ENCODE results near the gene ADIPOR1.
A peak's percentile ranks its signal among the peaks of the same experiment; 100 is the strongest.
"Not testable (repeated sequence)": the region's sequence is repeated elsewhere in the genome, so short reads cannot be mapped to it uniquely, and the experiment has no call there.

Gene ADIPOR1

DNA sequence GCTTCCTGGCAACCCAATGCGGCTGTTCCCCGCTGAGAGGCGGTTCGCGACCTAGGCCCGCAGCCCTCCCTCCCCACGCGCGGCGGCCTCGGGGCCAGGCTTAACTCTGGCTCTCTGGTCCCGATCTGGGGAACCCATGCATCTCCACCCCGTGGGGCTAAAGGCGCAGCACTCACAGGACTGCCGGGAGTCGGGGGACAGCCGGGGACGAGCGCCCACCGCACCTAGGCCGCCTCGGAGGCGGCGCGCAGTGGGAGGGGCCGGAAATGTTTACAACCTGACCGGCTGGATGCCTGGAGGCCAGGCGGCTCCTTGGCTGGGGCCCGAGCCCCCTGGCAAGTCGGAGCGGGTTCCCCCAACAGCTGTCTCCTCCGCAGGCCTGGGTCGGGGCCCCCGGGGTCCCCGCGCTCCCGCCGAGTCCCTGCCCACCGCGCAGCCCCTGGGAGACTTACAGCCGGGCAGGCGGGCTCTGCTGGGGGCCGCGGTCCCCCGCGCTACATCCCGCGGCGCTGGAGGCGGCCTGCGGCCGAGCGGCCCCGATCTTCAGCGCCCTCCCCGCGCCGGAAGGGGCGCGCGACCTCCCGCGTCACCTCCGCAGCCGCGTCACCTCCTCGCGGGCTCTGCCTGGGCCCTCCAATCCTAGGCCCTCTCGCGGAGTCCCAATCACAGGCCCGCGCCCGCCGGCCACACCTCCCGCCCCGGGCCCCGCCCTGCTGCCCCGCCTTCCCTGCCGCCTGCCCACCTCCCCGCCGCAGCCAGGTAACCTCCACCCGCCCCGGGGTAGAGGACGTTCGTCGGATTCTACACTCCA lies at the start of gene ADIPOR1:
Gene ADIPOR1, minus strand, starts transcription at position 580 of the 811 bp plus-strand sequence. CDS start 7,242 bp downstream, outside the sequence.
- peak; percentile 71 to 91 (median 88) for DNase-seq (ENCODE audit: low read depth in 4 of 4, low spot score in 1 of 4)

- peak; percentile 83 to 92 (median 88) for DNase-seq (ENCODE audit: low read depth in 4 of 4, low spot score in 1 of 4)
These were observed 49.1 kb upstream of the ADIPOR1 start, which contains the start of gene TMEM183A for GRCh38 chr1:203006948-203007871. Gene TMEM183A, plus strand, starts transcription at chr1:203007374. Its CDS starts 92 bp downstream, at chr1:203007466.

- DNase-seq (ENCODE audit: low read depth in 4 of 4, low spot score in 1 of 4) = not testable (repeated sequence)
These were observed 47.5 kb upstream of the ADIPOR1 start for GRCh38 chr1:203005395-203006142.

GRCh38 chr1:203002951-203003350 lies 44.8 kb upstream of the ADIPOR1 start:
- DNase-seq (ENCODE audit: low read depth in 4 of 4, low spot score in 1 of 4) = no peak

- DNase-seq (ENCODE audit: low read depth in 4 of 4, low spot score in 1 of 4) = no peak
These were observed 43.9 kb upstream of the ADIPOR1 start for GRCh38 chr1:203001986-203002385.

GRCh38 chr1:203000217-203000944 lies 42.3 kb upstream of the ADIPOR1 start:
- no peak for DNase-seq (ENCODE audit: low read depth in 4 of 4, low spot score in 1 of 4)

DNA sequence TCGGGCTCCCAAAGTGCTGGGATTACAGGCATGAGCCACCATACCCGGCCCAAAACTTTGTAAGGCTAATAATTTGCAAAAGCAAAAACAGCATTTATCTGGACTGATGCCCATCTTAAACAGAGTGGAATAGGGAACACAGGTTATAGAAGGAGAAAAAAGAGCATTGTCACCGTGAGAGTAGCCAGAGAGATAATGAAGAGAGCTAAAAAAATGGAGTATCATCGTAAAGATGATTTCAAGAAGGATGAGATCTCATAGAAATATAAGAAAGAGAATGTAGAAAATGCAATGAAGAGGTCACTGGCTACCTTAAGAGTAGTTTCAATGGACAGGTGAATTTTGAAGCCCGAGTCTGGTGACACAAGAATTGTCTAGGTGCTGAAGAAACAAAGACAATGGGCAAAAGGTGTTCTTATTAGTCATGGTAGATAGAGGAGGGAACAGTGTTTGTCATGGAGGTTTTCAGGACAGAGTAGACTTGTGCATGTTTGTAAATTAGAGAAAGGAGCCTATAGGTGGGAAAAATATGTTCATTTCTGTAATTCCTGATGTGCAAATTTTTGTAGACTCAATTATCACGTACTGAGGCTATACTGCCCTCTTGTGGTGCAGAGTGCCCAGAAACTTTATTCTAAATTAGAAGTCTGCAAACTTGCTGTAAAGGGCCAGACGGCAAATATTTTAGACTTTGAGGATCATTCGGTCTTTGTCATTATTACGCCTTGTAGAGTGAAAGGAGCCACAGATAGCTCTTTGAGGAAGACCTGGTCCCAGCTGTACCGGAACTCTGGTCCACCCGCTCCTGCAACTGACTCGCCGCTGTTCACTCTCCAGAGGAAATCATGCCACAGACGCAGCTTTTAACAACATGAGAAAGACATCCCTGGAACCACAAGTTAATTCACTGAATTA lies 41.0 kb upstream of the ADIPOR1 start:
- DNase-seq (ENCODE audit: low read depth in 4 of 4, low spot score in 1 of 4) = peak; percentile 32 to 56 (median 44)

DNA sequence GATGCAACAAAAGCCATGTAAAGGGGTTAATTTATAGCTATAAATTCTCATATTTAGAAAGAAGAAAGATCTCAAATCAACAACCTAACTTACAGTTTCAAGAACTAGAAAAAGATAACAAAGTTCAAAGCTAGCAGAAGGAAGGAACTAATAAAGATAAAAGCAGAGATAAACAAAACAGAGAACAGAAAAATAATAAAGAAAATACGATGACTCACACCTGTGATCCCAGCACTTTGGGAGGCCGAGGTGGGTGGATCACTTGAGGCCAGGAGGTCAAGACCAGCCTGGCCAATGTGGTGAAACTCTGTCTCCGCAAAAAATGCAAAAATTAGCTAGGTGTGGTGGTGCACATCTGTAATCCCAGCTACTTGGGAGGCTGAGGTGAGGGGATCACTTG lies 36.6 kb upstream of the ADIPOR1 start:
- DNase-seq (ENCODE audit: low read depth in 4 of 4, low spot score in 1 of 4) = no peak

GRCh38 chr1:202991112-202991511 lies 33.0 kb upstream of the ADIPOR1 start:
- DNase-seq (ENCODE audit: low read depth in 4 of 4, low spot score in 1 of 4) = no peak

DNA sequence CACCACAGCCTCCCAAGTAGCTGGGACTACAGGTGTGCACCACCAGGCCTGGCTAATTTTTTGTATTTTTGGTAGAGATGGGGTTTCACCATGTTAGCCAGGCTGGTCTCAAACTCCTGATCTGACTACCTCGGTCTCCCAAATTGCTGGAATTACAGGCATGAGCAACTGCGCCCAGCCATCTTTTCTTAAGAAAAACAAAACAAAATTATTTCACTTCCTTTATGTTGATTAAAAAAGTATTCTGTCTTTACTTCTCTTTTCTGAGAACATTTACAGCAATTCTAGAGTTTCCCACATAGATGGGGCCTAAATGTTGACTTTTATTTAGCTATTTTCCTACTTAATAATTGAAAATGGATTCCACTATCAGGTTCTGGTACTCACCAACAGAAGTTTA lies 31.8 kb upstream of the ADIPOR1 start:
- DNase-seq (ENCODE audit: low read depth in 4 of 4, low spot score in 1 of 4) = no peak

- DNase-seq (ENCODE audit: low read depth in 4 of 4, low spot score in 1 of 4) = no peak
These were observed 29.9 kb upstream of the ADIPOR1 start for GRCh38 chr1:202987922-202988583.

- DNase-seq (ENCODE audit: low read depth in 4 of 4, low spot score in 1 of 4) = no peak
These were observed 29.1 kb upstream of the ADIPOR1 start for GRCh38 chr1:202987255-202987654.

- DNase-seq (ENCODE audit: low read depth in 4 of 4, low spot score in 1 of 4) = not testable (repeated sequence)
These were observed 28.0 kb upstream of the ADIPOR1 start for GRCh38 chr1:202986120-202986519.

DNA sequence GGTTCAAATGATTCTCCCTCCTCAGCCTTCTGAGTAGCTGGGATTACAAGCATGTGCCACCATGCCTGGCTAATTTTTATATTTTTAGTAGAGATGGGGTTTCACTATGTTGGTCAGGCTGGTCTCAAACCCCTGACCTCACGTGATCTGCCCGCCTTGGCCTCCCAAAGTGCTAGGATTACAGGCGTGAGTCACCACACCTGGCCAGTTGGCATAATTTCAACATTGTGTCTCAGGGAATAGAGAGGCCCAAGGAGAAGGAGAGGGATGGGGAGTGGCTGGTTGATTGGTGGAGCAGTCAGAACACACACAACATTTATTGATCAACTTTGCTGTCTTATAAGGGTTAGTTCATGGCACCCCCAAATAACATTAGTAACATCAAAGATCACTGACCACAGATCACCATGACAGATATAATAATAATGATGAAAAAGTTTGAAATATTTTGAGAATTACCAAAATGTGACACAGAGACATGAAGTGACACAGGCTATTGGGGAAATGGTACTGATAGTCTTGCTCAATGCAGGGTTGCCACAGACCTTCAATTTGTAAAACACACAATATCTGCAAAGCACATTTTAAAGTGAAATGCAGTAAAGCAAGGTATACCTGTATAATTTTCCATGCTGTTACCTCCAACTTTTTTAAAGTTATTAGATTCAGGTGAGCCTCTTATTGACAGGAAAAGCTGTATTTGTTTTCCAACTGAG lies 24.8 kb upstream of the ADIPOR1 start:
- DNase-seq (ENCODE audit: low read depth in 4 of 4, low spot score in 1 of 4) = no peak

DNA sequence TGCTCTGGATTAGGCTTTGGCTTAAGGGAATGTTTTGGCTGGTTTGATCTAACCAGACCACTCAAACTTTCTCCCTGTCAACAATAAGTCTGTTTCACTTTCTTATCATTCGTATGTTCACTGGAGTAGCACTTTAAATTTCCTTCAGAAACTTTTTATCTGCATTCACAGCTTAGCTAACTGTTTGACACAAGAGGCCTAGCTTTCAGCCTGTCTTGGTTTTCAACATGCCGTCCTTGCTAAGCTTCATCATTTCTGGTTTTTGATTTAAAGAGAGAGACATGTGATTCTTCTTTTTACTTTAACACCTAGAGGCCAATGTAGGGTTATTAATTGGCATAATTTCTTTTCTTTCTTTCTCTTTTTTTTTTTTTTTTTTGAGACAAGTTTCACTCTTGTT lies 23.8 kb upstream of the ADIPOR1 start:
- no peak for DNase-seq (ENCODE audit: low read depth in 4 of 4, low spot score in 1 of 4)

DNA sequence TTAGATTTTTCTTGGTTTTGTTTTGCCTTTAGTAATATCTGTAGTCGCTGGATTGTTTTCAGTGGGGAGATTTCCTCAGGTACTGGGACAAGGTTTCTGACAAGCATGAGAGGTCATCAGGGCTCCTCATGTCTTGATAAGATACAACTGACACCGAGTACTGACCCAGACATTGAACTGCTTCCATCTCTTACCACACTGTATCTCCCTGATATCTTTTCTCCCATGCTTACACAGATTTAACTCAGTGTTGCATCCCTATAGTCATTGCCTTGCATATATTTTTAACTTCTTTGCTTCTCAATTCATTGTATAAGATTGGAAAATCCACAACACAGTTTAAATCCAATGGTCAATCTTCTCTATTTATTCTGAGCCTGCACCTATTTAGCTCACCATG lies 21.3 kb upstream of the ADIPOR1 start:
- DNase-seq (ENCODE audit: low read depth in 4 of 4, low spot score in 1 of 4) = no peak

DNA sequence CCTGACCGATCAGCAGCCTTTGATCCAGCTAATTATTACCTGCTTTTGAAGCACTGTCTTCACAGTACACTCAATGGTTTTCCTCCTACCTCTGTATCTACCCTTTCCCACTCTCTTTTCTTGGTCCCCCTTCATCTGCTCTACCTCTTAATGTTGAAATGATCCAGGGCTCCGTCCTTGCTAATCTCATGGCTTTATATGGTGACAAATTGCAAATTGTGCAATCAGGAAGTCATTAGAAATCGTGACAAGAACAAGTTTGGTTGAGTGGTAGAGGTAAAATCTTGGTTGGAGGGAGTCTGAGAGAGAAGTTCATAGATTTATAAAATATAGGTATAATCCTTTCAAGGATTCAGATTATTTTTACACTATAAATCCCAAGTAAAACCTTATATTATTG lies 18.5 kb upstream of the ADIPOR1 start:
- no peak for DNase-seq (ENCODE audit: low read depth in 4 of 4, low spot score in 1 of 4)

- DNase-seq (ENCODE audit: low read depth in 4 of 4, low spot score in 1 of 4) = no peak
These were observed 16.7 kb upstream of the ADIPOR1 start for GRCh38 chr1:202974856-202975255.
